PC-3 (cell line): Measurements from ENCODE around the gene CLVS2. TPM values are rescaled to one million over a fixed set of nuclear protein-coding genes. Genes with fewer than 3 reads are reported as not detected.

ENCODE experiments used
- ATAC-seq: fragments of 200-7000 bp; cut with Tn5 transposase; 2 replicates; pipeline ENCODE4 v1.9.1; 2020; ENCODE audit warnings: mild to moderate bottlenecking, moderate library complexity
- BruUV-seq: library from RNA; stranded (reverse); fragments of 400-500 nt; replicated peaks from 2 replicates; lab custom pipeline; 2021; lab: Mats Ljungman, UMichigan
- CTCF ChIA-PET: fragments of 300-600 bp; sonication (Branson Sonifier 250); formaldehyde crosslinking; loops from one replicate; lab custom pipeline; 2022; ENCODE audit warnings: antibody characterized with exemption; lab: Charles Lee
- POLR2A ChIA-PET: fragments of 300-600 bp; sonication (Branson Sonifier 250); formaldehyde crosslinking; loops from one replicate; lab custom pipeline; 2022; ENCODE audit warnings: antibody characterized with exemption; ENCODE audit not compliant: unreplicated experiment; lab: Charles Lee
- DNase-seq: peaks from one replicate; pipeline ENCODE4 v3.0.0-alpha.2; 2015
- H2AFZ ChIP-seq: fragments of 300-600 bp; sonication (generic); 2 replicates; pipeline ENCODE4 v1.6.0; 2016; ENCODE audit warnings: antibody characterized with exemption, low read length
- H3F3A ChIP-seq: fragments of 300-600 bp; sonication (generic); one replicate; pipeline ENCODE4 v1.6.0; 2017; ENCODE audit warnings: antibody characterized with exemption, low read length, control low read depth, mild to moderate bottlenecking; ENCODE audit not compliant: unreplicated experiment
- H3K27ac ChIP-seq: fragments of 300-600 bp; sonication (generic); 2 replicates; pipeline ENCODE4 v1.5.1; 2016; ENCODE audit warnings: mild to moderate bottlenecking, low read length
- H3K27me3 ChIP-seq: fragments of 300-600 bp; sonication (generic); 2 replicates; pipeline ENCODE4 v1.6.1; 2016; ENCODE audit warnings: low read length, mixed read lengths
- H3K36me3 ChIP-seq: fragments of 300-600 bp; sonication (generic); 2 replicates; pipeline ENCODE4 v1.6.1; 2016; ENCODE audit warnings: low read depth, mixed run types, low read length, mixed read lengths
- H3K4me1 ChIP-seq: fragments of 300-600 bp; sonication (generic); 2 replicates; pipeline ENCODE4 v1.5.1; 2016; ENCODE audit warnings: low read length; ENCODE audit not compliant: insufficient read depth
- H3K4me2 ChIP-seq: fragments of 300-600 bp; sonication (generic); 2 replicates; pipeline ENCODE4 v1.6.0; 2016; ENCODE audit warnings: low read length
- H3K4me3 ChIP-seq: fragments of 300-600 bp; sonication (generic); 2 replicates; pipeline ENCODE4 v1.5.1; 2016; ENCODE audit warnings: mild to moderate bottlenecking, low read length, mixed read lengths
- H3K79me2 ChIP-seq: fragments of 300-600 bp; sonication (generic); 2 replicates; pipeline ENCODE4 v1.6.1; 2017; ENCODE audit warnings: low read length, mixed read lengths
- H3K9ac ChIP-seq: fragments of 300-600 bp; sonication (generic); 2 replicates; pipeline ENCODE4 v1.6.0; 2016; ENCODE audit warnings: mild to moderate bottlenecking, low read length
- H3K9me2 ChIP-seq: fragments of 300-600 bp; sonication (generic); replicated peaks from 2 replicates; pipeline ENCODE4 v1.6.1; 2016; ENCODE audit warnings: mixed run types, low read length, mixed read lengths
- H3K9me3 ChIP-seq: fragments of 300-600 bp; sonication (generic); 2 replicates; pipeline ENCODE4 v1.6.1; 2016; ENCODE audit warnings: low read length, mixed read lengths
- H4K20me1 ChIP-seq: fragments of 300-600 bp; sonication (generic); 2 replicates; pipeline ENCODE4 v1.6.1; 2016; ENCODE audit warnings: low read length, mixed read lengths
- EZH2 ChIP-seq: fragments of 300-600 bp; sonication (generic); IDR thresholded peaks from one replicate; pipeline ENCODE4 v1.6.1; 2017; ENCODE audit warnings: antibody characterized with exemption, mild to moderate bottlenecking, low read length; ENCODE audit not compliant: unreplicated experiment
- EZH2phosphoT487 ChIP-seq: fragments of 300-600 bp; sonication (generic); IDR thresholded peaks from 2 replicates; pipeline ENCODE4 v1.6.1; 2018; ENCODE audit warnings: mild to moderate bottlenecking, antibody characterized with exemption, low read length, borderline replicate concordance
- intact Hi-C: fragments of 100-400 bp; cut with micrococcal nuclease; formaldehyde crosslinking; loops from 2 replicates; pipeline ENCODE4 v1.9.0; 2023
- total RNA-seq: library from RNA; depleted of rRNA; stranded (reverse); fragments of >200 nt; gene quantifications from 2 replicates; pipeline ENCODE4 v1.2.3, GENCODE V29; 2014
- TF ChIP-seq, protein P1 (sequence below): fragments of 300-600 bp; sonication (generic); conservative IDR thresholded peaks from 2 replicates; pipeline ENCODE4 v1.5.1; 2017; ENCODE audit warnings: antibody characterized with exemption, low read depth, mild to moderate bottlenecking, low read length

CLVS2 gene
- total RNA-seq, 1 experiment from 2014 or later: not detected

DNA sequence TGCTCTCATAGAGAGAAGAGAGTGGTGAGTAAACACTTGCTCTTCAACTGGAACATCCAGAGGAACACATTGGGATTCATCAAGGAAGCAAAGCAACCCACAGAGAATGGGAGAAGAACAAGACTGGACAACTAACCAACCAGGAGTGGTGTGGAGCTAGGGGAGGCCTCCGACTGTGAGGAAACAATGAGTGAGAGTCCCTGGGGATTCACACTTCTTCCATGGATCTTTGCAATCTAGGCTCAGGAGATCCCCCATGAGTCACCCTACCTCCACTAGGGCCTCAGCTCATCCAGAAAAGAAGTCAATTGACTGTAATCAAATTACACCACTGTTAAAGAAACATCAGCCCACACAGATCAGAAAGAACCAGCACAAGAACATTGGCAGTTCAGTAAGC is 42.3 kb upstream of the CLVS2 start:
- no peaks in the 10 kb centered on the region for H3K4me1 ChIP-seq
- no peaks in the 10 kb centered on the region for H4K20me1 ChIP-seq
- no TSS peak for BruUV-seq
- no peak overlapping the region for H2AFZ ChIP-seq
- POLR2A ChIA-PET: no interaction called here
- H3K9ac ChIP-seq: no peak overlapping the region
- TF ChIP-seq, protein P1, sequence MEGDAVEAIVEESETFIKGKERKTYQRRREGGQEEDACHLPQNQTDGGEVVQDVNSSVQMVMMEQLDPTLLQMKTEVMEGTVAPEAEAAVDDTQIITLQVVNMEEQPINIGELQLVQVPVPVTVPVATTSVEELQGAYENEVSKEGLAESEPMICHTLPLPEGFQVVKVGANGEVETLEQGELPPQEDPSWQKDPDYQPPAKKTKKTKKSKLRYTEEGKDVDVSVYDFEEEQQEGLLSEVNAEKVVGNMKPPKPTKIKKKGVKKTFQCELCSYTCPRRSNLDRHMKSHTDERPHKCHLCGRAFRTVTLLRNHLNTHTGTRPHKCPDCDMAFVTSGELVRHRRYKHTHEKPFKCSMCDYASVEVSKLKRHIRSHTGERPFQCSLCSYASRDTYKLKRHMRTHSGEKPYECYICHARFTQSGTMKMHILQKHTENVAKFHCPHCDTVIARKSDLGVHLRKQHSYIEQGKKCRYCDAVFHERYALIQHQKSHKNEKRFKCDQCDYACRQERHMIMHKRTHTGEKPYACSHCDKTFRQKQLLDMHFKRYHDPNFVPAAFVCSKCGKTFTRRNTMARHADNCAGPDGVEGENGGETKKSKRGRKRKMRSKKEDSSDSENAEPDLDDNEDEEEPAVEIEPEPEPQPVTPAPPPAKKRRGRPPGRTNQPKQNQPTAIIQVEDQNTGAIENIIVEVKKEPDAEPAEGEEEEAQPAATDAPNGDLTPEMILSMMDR: no peak
- TF ChIP-seq EZH2 (no peak), EZH2phosphoT487 (no peak)
- ATAC-seq: no peak
- no peaks in the 10 kb centered on the region for H3K79me2 ChIP-seq
- intact Hi-C loops: no loop called here
- H3K27ac ChIP-seq: no peak overlapping the region
- no peaks in the 10 kb centered on the region for H3K27me3 ChIP-seq
- no peaks in the 10 kb centered on the region for H3K9me3 ChIP-seq
- H3K36me3 ChIP-seq: no peaks in the 10 kb centered on the region
- H3K4me3 ChIP-seq: no peak overlapping the region
- no peaks in the 10 kb centered on the region for H3F3A ChIP-seq
- CTCF ChIA-PET: no interaction called here
- H3K4me2 ChIP-seq: no peak overlapping the region
- DNase-seq: no peak
- no peaks in the 10 kb centered on the region for H3K9me2 ChIP-seq

DNA sequence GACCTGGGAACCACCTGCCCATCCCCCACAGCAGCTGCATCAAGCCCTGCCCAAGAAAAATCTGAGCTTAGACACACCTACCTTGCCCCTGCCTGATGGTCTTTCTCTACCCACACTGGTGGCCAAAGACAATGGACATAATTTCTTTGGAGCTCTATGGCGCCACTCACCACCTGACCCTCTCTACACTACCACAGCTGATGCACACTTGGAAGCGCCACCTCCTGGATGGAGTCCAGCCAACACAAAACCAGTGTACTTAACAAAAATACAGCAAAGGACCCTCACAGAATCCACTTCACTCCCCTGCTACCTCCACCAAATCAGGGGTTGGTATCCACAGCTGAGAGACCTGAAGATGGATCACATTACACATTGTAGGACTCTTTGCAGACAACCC is 39.7 kb upstream of the CLVS2 start:
- Histone ChIP-seq H3K9me2 (no peaks in the 10 kb centered on the region), H3K4me2 (no peak overlapping the region), H3K27me3 (no peaks in the 10 kb centered on the region), H3K4me3 (no peak overlapping the region), H3K79me2 (no peaks in the 10 kb centered on the region), H3F3A (no peaks in the 10 kb centered on the region), H2AFZ (no peak overlapping the region), H3K36me3 (no peaks in the 10 kb centered on the region), H3K9ac (no peak overlapping the region), H3K27ac (no peak overlapping the region), H3K9me3 (no peaks in the 10 kb centered on the region), H3K4me1 (no peaks in the 10 kb centered on the region), H4K20me1 (no peaks in the 10 kb centered on the region)
- ATAC-seq: no peak
- ChIA-PET POLR2A (no interaction called here), CTCF (no interaction called here)
- TF ChIP-seq EZH2 (no peak), EZH2phosphoT487 (no peak)
- TF ChIP-seq, protein P1: no peak
- intact Hi-C loops: no loop called here
- no peak for DNase-seq
- BruUV-seq: no TSS peak

DNA sequence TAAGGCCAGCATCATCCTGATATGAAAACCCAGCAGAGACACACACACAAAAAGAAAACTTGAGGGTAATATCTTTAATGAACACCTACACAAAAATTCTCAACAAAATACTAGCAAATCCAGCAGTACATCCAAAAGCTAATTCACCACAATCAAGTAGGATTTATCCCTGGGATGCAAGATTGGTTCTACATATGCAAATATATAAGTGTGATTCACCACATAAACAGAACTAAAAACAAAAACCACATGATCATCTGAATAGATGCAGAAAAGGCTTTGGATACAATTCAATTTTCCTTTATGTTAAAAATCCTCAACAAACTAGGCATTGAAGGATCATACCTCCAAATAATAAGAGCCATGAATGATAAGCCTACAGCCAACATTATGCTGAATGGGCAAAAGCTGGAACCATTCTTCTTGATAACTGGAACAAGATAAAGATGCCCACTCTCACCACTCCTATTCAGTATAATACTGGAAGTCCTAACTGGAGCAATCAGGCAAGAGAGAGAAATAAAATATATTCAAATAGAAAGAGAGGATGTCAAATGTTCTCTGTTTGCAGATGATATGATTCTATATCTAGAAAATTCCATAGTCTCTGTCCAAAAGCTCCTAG is 33.9 kb upstream of the CLVS2 start:
- no peak overlapping the region for H2AFZ ChIP-seq
- intact Hi-C loops: no loop called here
- no peak overlapping the region for H3K9ac ChIP-seq
- ChIA-PET CTCF (no interaction called here), POLR2A (no interaction called here)
- no peak overlapping the region for H3K4me3 ChIP-seq
- no peaks in the 10 kb centered on the region for H3F3A ChIP-seq
- H3K79me2 ChIP-seq: no peaks in the 10 kb centered on the region
- no peak for TF ChIP-seq EZH2phosphoT487
- no peak for TF ChIP-seq EZH2
- TF ChIP-seq, protein P1: no peak
- ATAC-seq (no peak), DNase-seq (no peak)
- H3K4me2 ChIP-seq: no peak overlapping the region
- no peak overlapping the region for H3K27ac ChIP-seq
- no peaks in the 10 kb centered on the region for H4K20me1 ChIP-seq
- H3K9me2 ChIP-seq: no peaks in the 10 kb centered on the region
- H3K27me3 ChIP-seq: no peaks in the 10 kb centered on the region
- no peaks in the 10 kb centered on the region for H3K4me1 ChIP-seq
- no TSS peak for BruUV-seq
- H3K36me3 ChIP-seq: no peaks in the 10 kb centered on the region
- H3K9me3 ChIP-seq: no peaks in the 10 kb centered on the region
